HG02588 (cell line): ENCODE data around the gene PIBF1.
"Not testable (repeated sequence)": the region's sequence is repeated elsewhere in the genome, so short reads cannot be mapped to it uniquely, and the experiment has no call there.

Source experiments
- ATAC-seq: cut with Tn5 transposase; IDR thresholded peaks from one replicate; pipeline ENCODE4 v1.9.1; 2021; ENCODE audit warnings: mild to moderate bottlenecking, moderate library complexity; ENCODE audit not compliant: unreplicated experiment

Gene PIBF1

GRCh38 chr13:73000027-73000674, 218.2 kb downstream of the PIBF1 start:
- ATAC-seq = peak; percentile 80

GRCh38 chr13:73001971-73002370, 220.0 kb downstream of the PIBF1 start:
- ATAC-seq = no peak

- no peak for ATAC-seq
Observed at GRCh38 chr13:73011751-73012150, 229.8 kb downstream of the PIBF1 start.

GRCh38 chr13:73015805-73016204, 233.9 kb downstream of the PIBF1 start:
- ATAC-seq = no peak

- no peak for ATAC-seq
Observed at GRCh38 chr13:73018336-73018735, 236.4 kb downstream of the PIBF1 start.

GRCh38 chr13:73025217-73026012, 243.5 kb downstream of the PIBF1 start:
- no peak for ATAC-seq

- no peak for ATAC-seq
Observed at GRCh38 chr13:73034901-73035300, 253.0 kb downstream of the PIBF1 start.

- ATAC-seq = no peak
Observed at GRCh38 chr13:73035660-73036059, 253.7 kb downstream of the PIBF1 start.

GRCh38 chr13:73036566-73036965, 254.6 kb downstream of the PIBF1 start:
- no peak for ATAC-seq

- ATAC-seq = no peak
Observed at GRCh38 chr13:73038064-73038463, 256.1 kb downstream of the PIBF1 start.

GRCh38 chr13:73039201-73040108, 257.5 kb downstream of the PIBF1 start:
- no peak for ATAC-seq

GRCh38 chr13:73040484-73040883, 258.6 kb downstream of the PIBF1 start:
- ATAC-seq = no peak

- no peak for ATAC-seq
Observed at GRCh38 chr13:73040968-73041596, 259.1 kb downstream of the PIBF1 start.

GRCh38 chr13:73045031-73045430, 263.1 kb downstream of the PIBF1 start:
- ATAC-seq = no peak

GRCh38 chr13:73048615-73049014, 266.7 kb downstream of the PIBF1 start:
- not testable (repeated sequence) for ATAC-seq

GRCh38 chr13:73054712-73055111, 272.8 kb downstream of the PIBF1 start:
- ATAC-seq = no peak

GRCh38 chr13:73055813-73056564, 274.1 kb downstream of the PIBF1 start:
- ATAC-seq = no peak

GRCh38 chr13:73056565-73056962, 274.6 kb downstream of the PIBF1 start:
- no peak for ATAC-seq

GRCh38 chr13:73057284-73058063, 275.5 kb downstream of the PIBF1 start:
- no peak for ATAC-seq

- ATAC-seq = no peak
Observed at GRCh38 chr13:73058064-73058313, 276.1 kb downstream of the PIBF1 start.
